Astrocyte of the spinal cord (primary cell): ENCODE data around the gene TSSC4.

Experiments used
- DNase-seq: peaks from one replicate; pipeline ENCODE4 v3.0.0; 2011; ENCODE audit warnings: low read depth, low spot score
- H3K4me3 ChIP-seq: 2 replicates; pipeline ENCODE4 v1.5.1; 2011; ENCODE audit warnings: low read depth, mild to moderate bottlenecking, low read length, moderate library complexity
- CTCF ChIP-seq: IDR thresholded peaks from 2 replicates; pipeline ENCODE4 v1.5.1; 2012; ENCODE audit warnings: low read depth, mild to moderate bottlenecking, low read length, inconsistent platforms
- in situ Hi-C: cut with HindIII; loops from 2 replicates; pipeline ENCODE4 v1.10.0; 2017; ENCODE audit warnings: low sequenced_read_pairs

The TSSC4 gene

GRCh38 chr11:2453436-2453835 is 52.9 kb downstream of the TSSC4 start:
- no peak overlapping the region for H3K4me3 ChIP-seq
- TF ChIP-seq CTCF: no peak
- DNase-seq: no peak
- in situ Hi-C loops: no loop called here
